Bone marrow (tissue), 2 donors: Measurements from ENCODE around the gene HOXA5.

ENCODE experiments used
- DNase-seq, 2 donors: peaks; one replicate each; lab custom pipeline; 2025; lab: John Stamatoyannopoulos, UW

The HOXA5 gene

DNA sequence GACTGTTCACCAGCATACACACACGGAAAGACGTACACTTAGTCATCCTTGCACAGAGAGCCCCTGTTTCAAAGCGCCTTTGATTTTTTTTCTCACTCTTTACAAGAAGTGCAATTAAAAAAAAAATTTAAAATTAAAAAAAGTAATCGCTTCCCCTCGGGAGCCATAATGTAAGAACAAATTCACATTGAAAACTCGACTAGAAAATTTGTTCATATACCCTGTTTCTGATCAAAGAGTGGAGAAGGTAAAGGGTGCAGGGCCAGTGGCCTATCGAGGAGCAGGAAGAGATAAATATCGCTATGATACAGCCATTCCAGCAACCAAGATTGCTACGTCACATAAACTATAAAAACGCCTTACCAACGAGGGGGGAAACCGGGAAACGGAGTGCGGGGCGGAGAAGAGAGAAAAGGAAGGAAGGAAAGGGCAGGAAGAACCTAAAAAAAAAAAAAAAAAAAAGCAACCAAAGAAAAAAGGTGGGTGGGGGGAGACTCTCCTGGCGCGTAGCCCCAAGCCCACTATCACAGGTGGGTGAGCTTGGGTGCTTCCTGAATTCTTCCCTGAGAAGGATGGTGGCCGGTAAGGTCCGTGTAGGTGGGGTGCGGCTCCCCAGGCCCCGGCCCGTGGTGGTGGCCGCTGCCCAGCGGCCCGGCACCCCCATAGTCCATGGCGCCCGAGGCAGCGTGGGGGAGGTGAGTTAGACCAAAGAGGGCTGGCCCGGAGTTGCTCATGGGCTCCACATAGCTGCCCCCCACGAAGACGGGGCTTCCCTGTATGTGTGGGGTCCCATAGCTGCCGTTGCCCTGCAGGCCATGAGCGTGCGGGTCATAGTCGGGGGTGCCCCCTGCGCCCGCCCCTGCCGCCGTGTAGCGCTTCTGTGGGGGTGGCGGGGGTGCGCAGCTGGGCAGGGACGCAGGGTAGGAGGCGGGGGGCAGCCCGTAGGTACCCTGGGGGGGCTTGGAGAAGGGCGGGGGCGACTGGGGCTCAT lies 35.8 kb downstream of the HOXA5 start:
- DNase-seq: no peak

DNA sequence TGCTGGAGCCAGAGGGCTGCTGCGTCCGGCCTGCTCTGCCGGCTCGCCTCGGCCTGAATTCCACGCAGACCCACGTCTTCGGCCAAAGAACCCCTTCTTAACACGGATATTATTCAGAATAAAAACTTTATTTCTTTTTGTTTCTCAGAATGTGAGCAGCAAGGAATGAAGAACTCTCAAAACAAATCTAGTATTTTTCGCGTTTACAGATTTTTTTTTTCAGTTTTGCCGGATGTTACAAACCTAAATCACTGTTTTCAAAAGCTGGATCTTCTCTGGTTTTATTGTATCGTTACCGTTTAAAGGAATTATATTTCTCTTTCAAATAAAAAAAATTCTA lies 36.6 kb downstream of the HOXA5 start:
- DNase-seq: no peak

DNA sequence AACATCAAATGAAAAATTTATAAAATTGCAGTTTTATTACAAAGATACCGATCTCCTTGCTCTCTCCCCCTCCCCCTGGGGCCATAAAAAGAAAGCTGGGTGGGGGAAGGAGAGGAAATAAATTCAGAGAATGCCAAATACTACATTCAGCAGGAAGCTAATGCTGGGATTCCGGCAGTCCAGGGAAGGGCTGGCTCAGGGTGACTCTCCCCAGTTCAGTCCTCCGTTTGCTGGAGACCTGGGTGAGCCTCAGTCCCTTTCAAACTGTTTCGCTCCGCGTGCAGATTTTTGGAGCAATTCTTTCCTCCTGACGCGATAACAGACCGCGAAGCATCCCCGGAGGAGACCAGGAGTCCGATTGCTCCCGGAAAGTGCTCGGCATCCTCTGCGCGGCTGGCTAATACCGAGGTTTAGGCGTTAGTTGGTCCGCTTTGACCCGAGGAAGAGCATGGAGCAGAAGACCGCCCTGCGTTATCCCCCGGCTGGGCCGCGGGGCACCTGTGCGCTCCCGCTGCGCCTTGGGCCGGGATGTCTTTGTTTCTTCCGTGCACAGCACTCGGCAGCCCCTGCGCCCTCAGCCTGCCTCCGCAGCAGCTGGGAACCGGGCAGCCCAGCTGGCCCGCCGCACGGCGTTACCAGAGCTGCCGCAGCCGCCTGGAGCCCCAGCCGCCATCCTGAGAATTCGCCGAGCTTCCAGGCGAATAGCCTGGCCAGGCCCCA lies 37.1 kb downstream of the HOXA5 start:
- no peak for DNase-seq

DNA sequence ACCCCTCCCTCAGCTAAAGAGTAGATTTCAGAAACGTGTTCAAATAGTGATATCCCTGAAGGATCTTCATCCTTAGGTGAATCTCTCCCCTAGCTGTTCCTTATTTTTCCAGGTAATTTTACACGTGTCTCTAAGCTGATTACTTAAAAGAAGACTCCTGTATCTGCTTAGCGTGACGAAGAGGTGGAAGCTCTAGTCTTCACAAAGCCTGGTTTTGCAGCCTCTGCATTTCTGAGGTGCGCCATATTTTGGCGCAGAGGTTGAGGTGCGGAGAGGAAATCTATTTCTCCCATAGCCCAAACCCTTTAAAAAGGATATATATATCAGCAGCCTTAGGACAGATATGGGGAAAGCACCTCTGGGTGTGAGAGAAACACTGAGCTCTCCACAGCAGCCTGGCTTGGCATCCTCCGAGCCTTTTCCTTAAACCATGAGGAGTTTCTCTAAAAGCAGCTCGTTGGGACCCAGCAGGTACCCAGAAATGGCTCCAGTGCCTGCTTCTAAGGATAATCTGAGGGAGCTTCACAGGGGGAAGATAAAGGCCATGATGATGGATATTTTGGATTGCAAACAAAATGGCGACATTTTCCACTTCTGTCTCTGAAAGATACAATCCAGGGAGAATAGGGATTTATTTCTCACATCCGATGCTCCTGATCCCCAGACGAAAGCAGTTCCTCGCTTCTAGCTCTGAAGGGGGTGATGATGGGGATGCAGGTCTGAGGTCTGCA lies 38.0 kb downstream of the HOXA5 start:
- DNase-seq: no peak

DNA sequence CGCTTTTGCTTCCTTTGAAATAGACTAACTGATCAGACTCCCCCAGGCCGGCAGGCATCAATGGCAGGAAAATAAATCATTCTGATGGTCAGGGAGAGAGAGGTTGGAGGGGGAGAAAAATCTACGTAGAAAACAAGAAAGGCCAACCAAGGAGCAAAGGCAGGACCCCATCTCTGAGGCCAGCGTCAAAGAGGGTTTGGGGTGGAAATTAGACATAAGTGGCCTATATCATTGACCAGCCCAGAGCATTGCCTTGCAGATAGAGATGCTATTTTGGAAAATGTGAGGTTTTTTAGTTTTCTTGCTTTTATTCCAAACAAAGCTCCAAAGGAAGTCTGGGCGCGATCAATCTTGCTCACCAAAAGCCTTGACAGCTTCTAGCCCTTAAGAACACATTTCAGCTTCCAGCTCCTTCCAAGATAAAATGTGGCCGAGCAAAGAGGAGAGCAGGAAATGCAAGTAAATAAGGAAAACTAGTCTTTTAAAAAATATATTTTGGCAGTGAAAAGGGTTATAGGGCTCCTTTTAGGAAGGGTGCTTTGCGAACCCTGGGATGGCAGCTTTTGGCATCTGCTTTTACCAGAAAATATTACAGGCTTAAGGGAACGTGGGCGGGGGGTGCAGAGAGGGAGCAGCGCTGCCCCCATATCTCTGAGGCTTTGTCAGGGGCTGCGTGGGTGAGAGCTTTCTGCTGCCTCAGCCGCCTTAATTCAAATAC lies 39.0 kb downstream of the HOXA5 start:
- no peak for DNase-seq

DNA sequence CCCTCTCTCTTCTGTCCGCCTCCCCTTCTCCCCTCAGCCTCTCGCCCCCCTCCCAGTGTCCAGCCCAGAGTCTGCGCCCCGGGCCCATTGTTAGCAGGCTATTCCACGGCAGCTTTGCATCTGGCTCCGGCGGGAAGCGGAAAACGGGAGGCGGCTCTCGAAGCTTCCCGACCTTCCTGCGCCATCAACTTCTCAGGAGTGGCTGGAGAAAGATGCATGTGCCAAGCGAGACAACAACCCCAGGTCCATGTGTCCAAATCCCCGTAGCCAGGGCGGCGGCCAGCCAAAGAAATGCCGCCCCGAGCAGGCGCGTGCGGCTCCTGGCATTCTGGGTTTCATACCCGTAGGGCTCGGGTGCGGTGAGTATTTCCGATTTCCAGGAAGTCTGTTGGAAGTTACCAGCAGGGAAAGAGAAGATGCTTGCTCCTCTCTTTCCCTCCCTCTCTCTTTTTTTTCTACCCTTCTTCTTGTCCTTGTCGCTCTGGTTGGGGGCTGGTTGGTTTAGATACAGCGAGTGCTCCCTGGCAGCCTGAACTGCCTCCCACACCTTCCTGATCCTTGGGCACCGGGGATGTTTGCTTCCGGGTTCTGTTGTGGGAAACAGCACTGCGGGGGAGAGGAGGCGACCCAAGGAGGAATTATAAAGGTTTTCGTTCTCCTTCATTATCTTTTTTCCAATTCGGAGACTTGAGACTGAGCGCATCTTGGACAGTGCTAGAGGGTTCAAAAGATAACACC lies 39.8 kb downstream of the HOXA5 start:
- DNase-seq: no peak

DNA sequence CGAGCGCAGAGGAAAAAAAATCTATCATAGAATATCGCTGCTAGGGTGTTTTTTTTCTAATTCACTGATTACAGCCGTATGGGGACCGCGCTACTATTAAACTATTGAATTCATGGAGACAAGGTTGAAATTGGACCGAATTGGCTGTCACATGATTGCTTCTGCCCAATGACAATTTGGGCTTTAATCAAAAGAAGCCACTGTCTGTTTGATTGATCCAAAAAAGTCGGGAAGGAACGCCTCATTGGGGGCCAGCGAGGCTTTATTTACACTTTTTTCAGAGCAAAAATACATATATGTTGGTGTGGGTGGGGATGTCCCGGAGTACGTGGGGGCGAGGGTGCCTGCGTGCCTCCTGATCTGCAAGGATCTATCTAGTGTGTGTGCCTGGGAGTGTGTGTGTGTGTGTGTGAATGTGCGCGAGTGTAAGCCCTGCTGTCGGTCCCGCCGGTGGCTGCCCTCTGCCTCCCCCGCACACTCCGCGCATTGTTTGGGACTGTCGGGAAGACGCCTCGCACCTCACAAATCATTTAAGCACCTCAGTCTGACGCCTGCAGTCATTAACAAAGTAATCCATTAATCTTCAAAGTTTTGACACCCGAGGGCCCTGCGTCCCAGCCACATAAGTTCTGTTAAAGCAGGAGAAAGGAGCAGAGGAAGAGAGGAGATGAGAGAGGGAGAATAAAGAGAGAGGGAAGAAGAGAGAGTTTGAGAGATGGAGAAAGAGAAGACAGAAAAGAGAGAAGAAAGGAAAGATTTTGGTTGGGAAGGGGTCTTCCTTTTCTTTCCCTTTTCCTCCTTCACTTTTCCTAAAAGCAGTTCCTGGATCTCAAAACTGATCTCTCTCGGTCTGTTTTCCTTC lies 40.7 kb downstream of the HOXA5 start, which contains the start of gene HOXA2:
TSS of gene HOXA2 (minus strand) at position 103 of the 862 bp plus-strand sequence. CDS start 183 bp downstream, outside the sequence.
- DNase-seq: no peak

DNA sequence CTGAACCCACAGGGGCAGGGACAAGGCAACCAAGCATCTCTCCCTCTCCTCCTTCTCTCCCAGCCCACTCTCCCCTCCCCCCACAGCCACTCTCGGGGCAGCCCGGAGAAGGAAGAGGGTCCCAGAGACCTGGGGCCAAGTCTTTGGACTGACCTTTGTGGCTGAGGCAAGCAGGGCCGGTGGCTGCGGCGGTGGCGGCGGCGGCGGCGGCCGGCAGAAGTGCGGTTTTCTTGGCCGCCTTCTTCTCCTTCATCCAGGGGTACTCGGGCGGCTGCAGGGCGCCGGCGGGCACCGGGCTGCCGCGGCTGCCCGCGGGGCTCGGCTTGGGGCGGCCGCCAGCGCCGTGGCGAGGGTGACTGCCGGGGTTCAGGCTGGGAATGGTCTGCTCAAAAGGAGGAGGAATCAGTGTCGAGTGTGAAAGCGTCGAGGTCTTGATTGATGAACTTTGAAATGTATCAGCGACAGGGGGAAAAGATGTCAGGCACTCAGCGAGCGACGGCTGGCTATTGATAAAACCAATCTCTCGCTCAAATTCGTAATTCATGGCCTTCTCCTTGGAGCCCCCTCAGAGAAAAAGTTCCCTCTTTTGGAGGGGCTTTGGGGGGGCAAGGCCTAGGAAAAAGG lies 41.4 kb downstream of the HOXA5 start:
- no peak for DNase-seq

DNA sequence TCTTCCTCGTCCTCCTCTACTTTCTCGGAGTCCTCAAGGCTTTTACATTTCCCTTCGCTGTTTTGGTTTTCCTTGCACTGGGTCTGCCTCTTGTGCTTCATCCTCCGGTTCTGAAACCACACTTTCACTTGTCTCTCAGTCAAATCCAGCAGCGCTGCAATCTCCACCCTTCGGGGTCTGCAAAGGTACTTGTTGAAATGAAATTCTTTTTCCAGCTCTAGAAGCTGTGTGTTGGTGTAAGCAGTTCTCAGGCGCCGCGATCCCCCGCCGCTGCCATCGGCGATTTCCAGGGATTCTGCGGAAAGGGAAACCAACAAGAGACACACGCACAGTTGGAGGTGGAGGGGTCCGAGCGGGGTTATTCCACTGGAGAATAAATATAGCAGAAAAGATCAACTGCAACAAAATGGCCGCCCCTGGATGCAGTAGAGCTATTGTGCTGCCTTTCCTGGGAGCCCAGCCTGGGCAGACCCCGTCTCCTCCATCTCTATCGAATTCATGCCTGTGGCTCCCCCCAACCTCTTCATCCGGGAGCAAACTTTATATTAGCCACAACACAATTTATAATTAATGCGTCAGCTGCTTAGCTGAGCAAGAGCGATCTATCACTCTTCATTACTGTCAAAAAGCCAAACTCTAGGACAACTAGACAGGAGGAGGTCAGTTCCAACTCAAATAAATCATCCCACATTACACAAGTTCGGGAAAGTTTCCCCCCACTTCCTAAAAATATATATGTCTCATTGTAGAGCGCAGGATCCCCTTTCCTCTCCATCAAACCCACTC lies 42.1 kb downstream of the HOXA5 start:
- no peak for DNase-seq

DNA sequence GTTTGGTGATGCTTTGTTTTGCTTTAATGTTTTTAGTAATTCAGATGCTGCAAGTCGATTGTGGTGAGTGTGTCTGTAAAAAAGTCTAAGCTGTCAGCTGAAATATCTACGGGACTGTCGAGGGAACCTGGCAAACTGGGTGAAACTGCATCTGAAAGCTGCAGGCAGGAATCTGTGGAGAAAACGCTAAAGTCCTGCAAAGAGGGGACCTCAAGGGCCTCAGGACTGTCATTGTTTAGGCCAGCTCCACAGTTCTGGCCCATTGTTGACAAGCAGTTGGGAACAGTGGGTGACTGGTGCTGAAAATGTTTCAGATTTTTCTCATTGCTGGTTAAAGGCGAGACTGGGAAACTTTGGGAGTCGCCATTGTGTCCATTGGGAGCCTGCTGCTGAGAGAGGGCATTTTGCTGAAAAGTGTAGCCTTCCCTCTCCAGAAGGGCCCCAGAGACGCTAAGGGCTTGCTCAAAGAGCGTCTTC lies 42.7 kb downstream of the HOXA5 start:
- DNase-seq: no peak

DNA sequence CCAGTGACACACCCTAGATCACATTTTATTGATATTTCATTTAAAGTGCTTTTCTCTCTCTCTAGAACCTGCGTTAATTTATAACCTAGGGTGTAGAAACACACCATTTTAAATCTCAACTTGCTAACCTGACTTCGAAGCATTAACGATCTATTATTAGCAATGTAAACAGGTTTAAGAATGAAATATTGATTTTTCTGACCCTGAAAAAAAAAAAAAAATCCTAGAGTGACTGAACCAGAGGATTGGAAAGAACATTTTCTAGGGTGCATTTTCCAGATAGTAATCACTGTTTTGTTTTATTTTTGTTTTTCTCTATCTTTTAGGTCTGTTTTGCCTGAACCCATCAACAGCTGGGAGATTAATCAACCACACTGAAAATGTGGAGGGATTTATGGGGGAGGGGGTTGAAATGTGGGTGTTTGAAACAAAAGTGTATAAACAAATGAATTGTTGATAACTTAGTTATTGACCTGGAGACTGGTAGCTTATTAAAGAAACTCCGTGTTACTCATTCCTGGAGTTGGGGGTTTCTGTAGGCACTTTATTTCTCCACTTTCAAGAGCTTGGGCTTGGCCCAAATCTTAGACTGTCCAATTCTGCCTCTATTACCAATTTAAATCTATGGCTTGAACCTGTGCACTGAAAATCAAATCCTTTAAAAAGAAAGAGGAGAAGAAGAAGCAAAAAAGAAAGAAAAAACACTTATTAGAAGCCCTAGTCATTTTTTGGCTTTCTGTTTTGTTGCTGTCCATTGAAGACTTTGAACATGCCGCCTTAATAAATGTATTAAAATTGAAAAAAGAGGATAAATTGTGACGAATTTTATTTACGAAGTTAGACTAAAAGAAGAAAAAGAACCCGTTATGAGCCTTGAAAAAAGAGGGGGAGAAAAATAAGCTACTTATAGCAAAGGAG lies 43.8 kb downstream of the HOXA5 start:
- no peak for DNase-seq

DNA sequence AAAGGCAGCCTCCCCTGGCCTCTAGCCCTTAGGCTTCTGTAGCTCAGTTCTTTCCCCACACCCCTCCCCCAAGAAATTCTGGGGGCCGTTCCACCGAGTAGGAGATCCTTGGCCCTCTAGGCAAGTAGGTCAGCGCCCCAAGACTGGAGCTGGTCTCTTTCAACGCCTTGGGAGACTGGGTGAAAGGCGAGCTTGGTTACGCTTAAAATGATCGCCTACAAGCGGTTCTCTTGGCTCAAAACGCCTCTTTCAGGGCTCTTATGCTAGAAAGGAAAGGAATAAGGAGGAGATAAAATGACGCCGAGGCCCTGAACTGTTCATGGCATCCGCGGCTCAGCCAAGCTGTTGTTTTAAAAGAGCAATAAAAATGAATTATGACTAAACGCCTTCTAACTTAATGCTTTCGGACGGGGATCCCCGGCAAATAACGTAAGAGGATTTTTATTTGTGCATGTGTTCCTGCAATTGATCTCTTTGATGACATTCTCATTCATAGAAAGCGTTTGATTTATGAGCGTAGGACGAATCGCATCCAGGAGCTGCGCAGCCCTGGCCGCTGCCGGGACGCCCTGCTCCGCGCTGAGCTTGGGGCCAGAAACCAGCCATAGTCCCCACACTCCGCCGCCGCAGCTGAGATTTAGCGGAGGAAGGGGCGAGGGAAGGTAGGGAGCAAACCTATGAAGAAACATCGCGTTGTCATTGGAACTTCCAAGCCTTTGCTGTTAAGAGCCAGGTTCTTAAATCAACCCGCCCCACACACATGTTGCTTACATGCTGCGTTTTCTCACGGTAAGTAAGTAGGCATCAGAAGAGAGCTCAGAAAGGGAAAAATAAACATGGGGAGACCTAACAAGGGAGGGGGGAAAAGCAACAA lies 44.7 kb downstream of the HOXA5 start:
- DNase-seq: no peak

DNA sequence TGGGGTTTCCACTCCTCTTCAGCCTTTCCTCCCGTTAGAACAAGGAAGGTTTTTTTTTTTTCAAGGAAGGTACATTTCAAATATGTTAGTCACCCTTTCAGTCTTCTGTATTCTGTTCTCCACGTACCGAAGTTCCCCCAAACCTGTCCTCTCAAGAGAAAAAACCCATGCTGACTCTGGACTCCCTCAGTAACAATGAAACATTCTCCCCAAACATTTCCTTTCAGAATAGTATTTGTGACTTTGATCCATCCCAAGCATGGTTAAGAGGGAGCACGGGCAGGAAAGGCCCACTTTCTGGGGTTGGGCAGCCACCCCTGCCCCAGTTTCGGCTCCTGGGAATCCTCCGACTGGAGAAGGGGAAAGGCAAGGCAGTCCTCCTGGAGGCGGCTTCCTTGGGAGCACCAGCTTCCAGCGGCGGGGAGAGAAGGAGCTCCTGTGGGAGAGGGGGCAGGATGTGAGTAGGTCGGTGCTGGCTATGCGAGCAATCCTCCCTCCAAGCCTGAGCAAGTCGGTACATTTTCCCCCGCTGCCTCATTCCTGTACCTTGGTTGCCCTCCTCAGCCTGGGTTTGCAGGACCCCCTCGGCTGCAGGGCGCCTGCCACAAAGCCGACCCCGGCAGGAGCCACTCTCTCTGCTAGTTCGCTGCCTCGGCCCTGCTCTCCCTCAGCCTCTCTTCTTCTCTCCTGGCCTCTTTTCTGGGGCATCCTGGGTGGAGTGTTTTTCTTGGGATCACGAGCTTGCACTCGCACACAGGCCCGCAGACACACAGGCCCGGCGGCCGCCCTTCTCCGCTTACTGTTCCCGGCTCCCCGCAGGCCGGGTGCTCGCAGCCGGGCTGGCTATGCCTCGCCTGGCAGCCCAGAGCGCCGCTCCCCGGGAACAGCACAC lies 45.5 kb downstream of the HOXA5 start:
- no peak for DNase-seq

DNA sequence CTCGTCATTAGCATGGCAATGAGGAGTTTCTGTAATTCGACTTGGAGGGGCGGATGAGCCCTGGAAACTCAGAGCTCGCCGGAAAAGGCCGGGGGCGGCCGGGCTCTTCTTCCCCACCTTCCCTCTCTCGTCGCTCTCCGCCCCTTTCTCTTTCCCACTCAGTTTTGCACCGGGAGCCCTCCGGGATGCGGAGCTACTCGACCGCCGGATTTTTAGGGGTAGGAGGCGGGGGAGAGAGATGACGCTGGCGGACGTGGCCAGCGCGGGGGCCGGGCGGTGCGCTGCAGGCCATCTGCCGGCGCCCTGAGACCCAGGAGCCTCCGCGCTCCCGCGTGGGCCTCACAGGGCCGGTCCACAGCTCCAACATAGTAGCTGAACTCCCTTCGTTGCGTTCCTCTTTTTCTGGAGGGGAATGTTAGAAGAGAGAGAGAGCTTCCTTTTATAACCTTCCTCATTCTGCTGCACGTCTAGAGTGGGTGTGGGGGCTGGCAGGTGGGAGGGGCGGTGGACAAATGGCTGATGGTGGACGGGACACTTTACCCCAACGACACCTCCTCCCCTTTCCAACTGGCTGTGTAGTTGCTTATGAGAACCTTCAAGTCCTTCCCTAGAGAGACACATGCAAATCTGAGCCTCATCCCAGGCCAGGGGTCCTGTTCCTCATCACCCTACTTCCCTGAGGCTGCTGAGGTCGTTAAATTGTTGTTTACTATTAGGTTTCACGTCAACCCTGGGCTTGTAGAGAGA lies 46.5 kb downstream of the HOXA5 start:
- DNase-seq: no peak
